ENCODE measurements around the gene CABLES1.

Gene CABLES1

GRCh38 chr18:23194997-23195957 is 60.0 kb downstream of the CABLES1 start:
- TF ChIP-seq CTCF (IDR thresholded peaks at IDR 0.05; ENCODE audit: low read depth, low read length, missing control alignments) = no peak
- DNase-seq (ENCODE audit: low read depth) = no peak
- no peak overlapping the region for H3K4me3 ChIP-seq (ENCODE audit: low read depth, low read length)

GRCh38 chr18:23196119-23197007 is 61.1 kb downstream of the CABLES1 start:
- no peak for DNase-seq (ENCODE audit: low read depth)
- TF ChIP-seq CTCF (IDR thresholded peaks at IDR 0.05; ENCODE audit: low read depth, low read length, missing control alignments) = no peak
- H3K4me3 ChIP-seq (ENCODE audit: low read depth, low read length) = no peak overlapping the region

GRCh38 chr18:23198217-23198845 is 63.0 kb downstream of the CABLES1 start:
- TF ChIP-seq CTCF (IDR thresholded peaks at IDR 0.05; ENCODE audit: low read depth, low read length, missing control alignments) = no peak
- no peak overlapping the region for H3K4me3 ChIP-seq (ENCODE audit: low read depth, low read length)
- DNase-seq (ENCODE audit: low read depth) = no peak

- no peak for DNase-seq (ENCODE audit: low read depth)
- H3K4me3 ChIP-seq (ENCODE audit: low read depth, low read length) = no peak overlapping the region
- no peak for TF ChIP-seq CTCF (IDR thresholded peaks at IDR 0.05; ENCODE audit: low read depth, low read length, missing control alignments)
Observed at GRCh38 chr18:23200756-23201155, 65.5 kb downstream of the CABLES1 start.

- TF ChIP-seq CTCF (IDR thresholded peaks at IDR 0.05; ENCODE audit: low read depth, low read length, missing control alignments) = no peak
- DNase-seq (ENCODE audit: low read depth) = no peak
- no peak overlapping the region for H3K4me3 ChIP-seq (ENCODE audit: low read depth, low read length)
Observed at GRCh38 chr18:23201741-23202140, 66.5 kb downstream of the CABLES1 start.

- H3K4me3 ChIP-seq (ENCODE audit: low read depth, low read length) = no peak overlapping the region
- TF ChIP-seq CTCF (IDR thresholded peaks at IDR 0.05; ENCODE audit: low read depth, low read length, missing control alignments) = no peak
- no peak for DNase-seq (ENCODE audit: low read depth)
Observed at GRCh38 chr18:23203891-23204432, 68.7 kb downstream of the CABLES1 start.
